Hepatic stellate cell (primary cell): Measurements from ENCODE around the gene ANAPC2.

ENCODE experiments used
- DNase-seq: peaks from one replicate; pipeline ENCODE4 v3.0.0; 2011; ENCODE audit warnings: low spot score

The ANAPC2 gene

GRCh38 chr9:137127301-137128157 lies 60.8 kb downstream of the ANAPC2 start:
- no peak for DNase-seq

GRCh38 chr9:137126786-137127185 lies 61.6 kb downstream of the ANAPC2 start:
- no peak for DNase-seq
